DOHH2 (cell line): Measurements from ENCODE around the gene RHOBTB3.

ENCODE experiments used
- CTCF ChIP-seq: fragments of 200-600 bp; sonication (generic); IDR thresholded peaks from one replicate; pipeline ENCODE4 v1.5.1; 2014; ENCODE audit warnings: antibody characterized with exemption, mild to moderate bottlenecking, low read depth, low read length; ENCODE audit not compliant: poor library complexity, severe bottlenecking
- EZH2phosphoT487 ChIP-seq: fragments of 200-600 bp; sonication (generic); IDR thresholded peaks from 2 replicates; pipeline ENCODE4 v1.6.1; 2017; ENCODE audit warnings: borderline replicate concordance, mild to moderate bottlenecking, antibody characterized with exemption, low read length, moderate library complexity, mixed read lengths

- TF ChIP-seq CTCF (no peak), EZH2phosphoT487 (no peak)
Observed at GRCh38 chr5:95835682-95836385, 104.7 kb downstream of the RHOBTB3 start.
